ENCODE data around the gene DSCAML1.

DSCAML1 gene

DNA sequence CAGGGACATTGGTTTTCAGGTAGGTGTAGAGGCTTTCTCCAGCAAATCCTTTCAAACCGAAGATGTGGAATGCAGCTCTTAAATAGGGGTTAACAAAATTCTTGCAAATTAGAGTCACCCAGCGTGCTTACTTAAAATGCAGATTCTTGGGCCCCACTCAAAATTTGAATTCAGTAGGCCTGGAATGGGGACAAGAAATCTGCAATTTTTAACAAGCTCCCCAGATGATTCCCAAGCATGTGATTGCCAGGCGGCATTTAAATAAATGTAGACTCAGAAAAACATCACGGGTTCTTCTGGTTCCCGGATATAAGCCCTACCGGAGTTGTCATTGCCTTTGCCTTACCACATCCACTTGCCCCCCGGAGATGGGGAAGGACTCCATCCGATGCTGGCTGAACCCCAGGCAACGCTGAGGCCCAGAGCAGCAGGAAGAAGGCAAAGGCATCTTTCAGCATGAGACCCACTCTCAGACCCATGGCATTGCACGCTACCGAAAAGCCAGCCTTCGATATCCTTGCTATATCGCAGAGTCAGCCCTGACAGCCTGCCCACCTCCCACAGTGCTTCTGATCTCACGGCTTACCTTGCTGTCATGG, 134.2 kb downstream of the DSCAML1 start:
- no peak overlapping the region for H3K4me3 ChIP-seq (ENCODE audit: low read depth, low read length)
- TF ChIP-seq, protein P1, sequence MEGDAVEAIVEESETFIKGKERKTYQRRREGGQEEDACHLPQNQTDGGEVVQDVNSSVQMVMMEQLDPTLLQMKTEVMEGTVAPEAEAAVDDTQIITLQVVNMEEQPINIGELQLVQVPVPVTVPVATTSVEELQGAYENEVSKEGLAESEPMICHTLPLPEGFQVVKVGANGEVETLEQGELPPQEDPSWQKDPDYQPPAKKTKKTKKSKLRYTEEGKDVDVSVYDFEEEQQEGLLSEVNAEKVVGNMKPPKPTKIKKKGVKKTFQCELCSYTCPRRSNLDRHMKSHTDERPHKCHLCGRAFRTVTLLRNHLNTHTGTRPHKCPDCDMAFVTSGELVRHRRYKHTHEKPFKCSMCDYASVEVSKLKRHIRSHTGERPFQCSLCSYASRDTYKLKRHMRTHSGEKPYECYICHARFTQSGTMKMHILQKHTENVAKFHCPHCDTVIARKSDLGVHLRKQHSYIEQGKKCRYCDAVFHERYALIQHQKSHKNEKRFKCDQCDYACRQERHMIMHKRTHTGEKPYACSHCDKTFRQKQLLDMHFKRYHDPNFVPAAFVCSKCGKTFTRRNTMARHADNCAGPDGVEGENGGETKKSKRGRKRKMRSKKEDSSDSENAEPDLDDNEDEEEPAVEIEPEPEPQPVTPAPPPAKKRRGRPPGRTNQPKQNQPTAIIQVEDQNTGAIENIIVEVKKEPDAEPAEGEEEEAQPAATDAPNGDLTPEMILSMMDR (IDR thresholded peaks at IDR 0.05; ENCODE audit: control insufficient read depth, extremely low read depth, insufficient read depth) = no peak
- no peak for DNase-seq (ENCODE audit: low read depth)

DNA sequence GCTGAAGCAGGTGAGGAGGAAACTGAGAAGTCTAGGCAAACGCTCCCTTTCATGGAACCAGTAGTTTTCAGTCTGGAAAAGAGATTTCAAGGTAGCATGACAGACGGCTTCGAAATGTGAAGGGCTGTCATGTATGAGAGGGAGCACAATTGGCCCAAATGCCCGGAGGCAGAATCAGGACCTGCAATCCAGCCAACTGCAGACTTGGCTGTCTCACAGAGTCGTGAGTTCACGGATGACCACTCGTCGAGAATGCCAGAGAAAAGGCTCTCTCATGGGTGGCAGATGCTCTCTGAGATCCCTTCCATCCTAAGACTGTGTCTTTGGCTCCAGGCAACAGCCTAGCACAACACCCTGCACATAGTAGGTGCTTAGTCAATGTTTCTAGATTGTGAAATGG, 134.8 kb downstream of the DSCAML1 start:
- TF ChIP-seq, protein P1 (IDR thresholded peaks at IDR 0.05; ENCODE audit: control insufficient read depth, extremely low read depth, insufficient read depth) = no peak
- DNase-seq (ENCODE audit: low read depth) = no peak

DNA sequence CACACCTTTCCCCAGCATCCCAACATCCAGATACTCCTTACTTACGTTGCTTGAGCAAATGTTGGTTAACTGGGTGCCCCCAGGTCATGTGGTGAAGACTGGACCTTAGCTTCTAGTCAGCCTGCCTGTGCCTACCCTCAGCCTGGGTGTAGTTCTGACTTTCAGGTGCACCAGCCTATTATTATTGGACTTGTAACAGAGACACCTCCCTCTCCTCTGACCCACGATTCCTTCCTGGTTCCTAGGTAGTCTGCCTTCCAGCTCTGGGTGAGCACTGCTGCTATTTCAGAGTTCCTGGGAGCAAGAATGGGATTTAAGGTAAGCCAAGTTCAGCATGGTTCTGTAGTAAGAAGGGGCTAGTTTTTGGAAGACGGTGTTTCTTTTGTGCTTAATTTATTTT, 138.2 kb downstream of the DSCAML1 start:
- no peak overlapping the region for H3K4me3 ChIP-seq (ENCODE audit: low read depth, low read length)

More for the DNA sequence above, 134.8 kb downstream of the DSCAML1 start:
- H3K4me3 ChIP-seq (ENCODE audit: low read depth, low read length) = no peak overlapping the region

DNA sequence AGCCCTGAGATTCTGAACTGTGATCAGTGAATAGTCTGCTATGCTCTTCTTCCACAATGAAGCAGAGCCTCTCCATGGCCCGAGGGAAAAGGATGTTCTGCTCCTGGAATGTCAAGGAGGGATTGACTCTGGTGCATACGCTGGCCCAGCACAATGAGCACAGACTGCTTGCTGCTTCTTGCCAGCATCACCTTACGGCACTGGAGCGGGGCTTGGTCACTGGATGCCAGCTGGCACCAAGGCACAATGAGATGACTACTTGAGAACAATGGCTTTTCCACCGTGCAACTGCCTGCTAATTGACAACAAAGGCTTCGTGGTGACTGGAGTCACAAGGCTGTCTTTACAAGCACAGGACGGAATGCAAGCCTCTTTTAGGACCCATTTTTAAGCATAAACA, 139.2 kb downstream of the DSCAML1 start:
- DNase-seq (ENCODE audit: low read depth) = no peak
- TF ChIP-seq, protein P1 (IDR thresholded peaks at IDR 0.05; ENCODE audit: control insufficient read depth, extremely low read depth, insufficient read depth) = no peak

More for the DNA sequence above, 138.2 kb downstream of the DSCAML1 start:
- TF ChIP-seq, protein P1 (IDR thresholded peaks at IDR 0.05; ENCODE audit: control insufficient read depth, extremely low read depth, insufficient read depth) = no peak
- DNase-seq (ENCODE audit: low read depth) = no peak

DNA sequence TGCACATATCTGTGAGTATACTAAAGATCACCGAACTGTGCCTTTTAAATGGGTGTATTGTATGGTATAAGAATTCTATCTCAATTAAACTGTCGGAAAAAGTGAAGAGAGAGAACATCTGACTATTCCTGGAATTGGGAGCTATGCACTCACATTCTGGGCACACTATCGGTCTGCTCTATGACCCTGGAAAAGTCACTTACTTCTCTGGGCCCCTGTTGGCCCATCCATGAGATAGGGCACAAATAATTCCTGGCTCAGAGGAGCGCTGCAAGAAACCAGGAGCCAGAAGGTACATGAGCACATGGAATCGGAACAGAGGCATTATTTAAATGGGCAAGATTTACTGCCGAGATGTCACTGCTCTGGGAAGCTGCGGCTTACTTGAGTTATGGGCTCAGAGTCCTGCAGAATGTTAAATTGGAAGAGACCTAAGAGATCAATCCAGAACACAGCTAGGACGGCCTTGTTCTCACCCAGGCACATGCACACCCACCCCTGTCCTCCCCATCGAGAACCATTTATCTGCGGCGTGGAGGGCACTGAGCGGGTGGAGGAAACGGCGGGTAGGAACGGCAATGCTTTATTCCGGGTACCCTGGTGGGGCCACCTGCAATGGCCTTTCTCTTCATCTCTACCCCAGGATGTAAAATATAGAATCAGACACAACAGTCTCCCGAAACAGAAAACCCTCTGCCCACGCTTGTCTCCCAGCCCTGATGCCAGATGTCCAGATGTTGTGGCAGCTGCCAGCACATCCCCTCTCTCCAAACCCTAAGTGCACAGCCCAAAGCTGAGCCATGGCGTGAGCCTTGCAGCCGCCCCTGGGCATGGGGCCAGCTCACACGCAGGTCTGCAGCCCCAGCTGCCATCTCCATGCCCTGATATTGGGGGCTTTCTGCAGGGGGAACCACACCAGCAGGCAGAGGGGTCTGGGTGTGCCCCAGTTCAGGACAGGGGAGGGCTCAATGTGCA, 142.4 kb downstream of the DSCAML1 start:
- no peak overlapping the region for H3K4me3 ChIP-seq (ENCODE audit: low read depth, low read length)
- TF ChIP-seq, protein P1 (IDR thresholded peaks at IDR 0.05; ENCODE audit: control insufficient read depth, extremely low read depth, insufficient read depth) = no peak
- no peak for DNase-seq (ENCODE audit: low read depth)

More for the DNA sequence above, 139.2 kb downstream of the DSCAML1 start:
- H3K4me3 ChIP-seq (ENCODE audit: low read depth, low read length) = no peak overlapping the region

DNA sequence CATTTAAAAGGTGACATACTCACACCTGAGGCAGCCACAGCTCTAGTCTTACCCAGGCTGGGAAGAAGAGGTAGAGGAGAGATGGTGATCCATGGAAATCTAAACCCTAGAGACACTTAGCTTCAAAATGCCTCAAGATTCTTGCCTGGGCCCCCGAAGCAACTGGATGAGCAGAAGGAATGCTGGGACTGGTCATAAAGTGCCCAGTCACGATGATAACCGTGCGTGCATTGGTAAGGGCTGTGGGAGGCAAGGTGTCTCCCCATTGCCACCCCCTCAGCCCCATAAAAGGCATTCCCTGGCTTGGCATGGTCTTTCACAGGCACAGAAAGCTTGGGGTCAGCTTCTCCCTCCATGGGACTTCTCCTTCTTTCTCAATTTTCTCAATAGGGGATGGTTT, 144.5 kb downstream of the DSCAML1 start:
- H3K4me3 ChIP-seq (ENCODE audit: low read depth, low read length) = no peak overlapping the region
- no peak for DNase-seq (ENCODE audit: low read depth)
- TF ChIP-seq, protein P1 (IDR thresholded peaks at IDR 0.05; ENCODE audit: control insufficient read depth, extremely low read depth, insufficient read depth) = no peak
